ENCODE measurements around the gene ZSCAN26.
"Not testable (repeated sequence)": the region's sequence is repeated elsewhere in the genome, so short reads cannot be mapped to it uniquely, and the experiment has no call there.

GRCh38 chr6:28306363-28306762, 39.4 kb downstream of the ZSCAN26 start:
- TF ChIP-seq CTCF (IDR thresholded peaks at IDR 0.05; ENCODE audit: low read depth, low read length); EZH2phosphoT487 (IDR thresholded peaks at IDR 0.05; ENCODE audit: low read depth): not testable (repeated sequence)

All from OCI-LY3 (cell line).